Mesothelial cell of epicardium (in vitro differentiated cells): ENCODE measurements around the gene MAP3K9. TPM values are rescaled to one million over a fixed set of nuclear protein-coding genes. Genes with fewer than 3 reads are reported as not detected.

Source experiments
- DNase-seq, 2 experiments: peaks; one replicate each; pipeline ENCODE4 v3.0.0; 2021; ENCODE audit warnings: low spot score in 2 of 2; ENCODE audit not compliant: unreplicated experiment in 2 of 2
- H3K27ac Mint-ChIP-seq: 2 replicates; pipeline ENCODE4 v1.8.0; 2021; ENCODE audit warnings: mixed read lengths
- H3K27me3 Mint-ChIP-seq: 2 replicates; pipeline ENCODE4 v1.8.0; 2021; ENCODE audit warnings: low read depth, mixed read lengths
- H3K36me3 Mint-ChIP-seq: 2 replicates; pipeline ENCODE4 v1.8.0; 2021; ENCODE audit warnings: mixed read lengths
- H3K4me1 Mint-ChIP-seq: 2 replicates; pipeline ENCODE4 v1.8.0; 2021; ENCODE audit warnings: mixed read lengths
- H3K4me3 Mint-ChIP-seq: 2 replicates; pipeline ENCODE4 v1.8.0; 2021; ENCODE audit warnings: mild to moderate bottlenecking, moderate library complexity, mixed read lengths
- H3K9me3 Mint-ChIP-seq: 2 replicates; pipeline ENCODE4 v1.8.0; 2021; ENCODE audit warnings: mixed read lengths
- CTCF ChIP-seq: fragments of 200-600 bp; sonication (generic); IDR thresholded peaks from one replicate; pipeline ENCODE4 v1.5.0; 2021; ENCODE audit warnings: antibody characterized with exemption; ENCODE audit not compliant: unreplicated experiment
- total RNA-seq: library from RNA; stranded (reverse); gene quantifications from 3 replicates; pipeline ENCODE4 v1.2.1, GENCODE V29; 2021

MAP3K9 gene
- total RNA-seq, 1 donor from 2014 or later = 9.5 TPM

- H3K27ac Mint-ChIP-seq = no peak overlapping the region
- no peaks in the 10 kb centered on the region for H3K4me1 Mint-ChIP-seq
- no peak overlapping the region for H3K4me3 Mint-ChIP-seq
- no peak for DNase-seq
- H3K36me3 Mint-ChIP-seq = no peaks in the 10 kb centered on the region
- peaks cover 7% of the 10 kb centered on the region for H3K27me3 Mint-ChIP-seq
- H3K9me3 Mint-ChIP-seq = no peaks in the 10 kb centered on the region
- TF ChIP-seq CTCF = no peak
Observed at GRCh38 chr14:70847406-70848090, 38.2 kb upstream of the MAP3K9 start.

- Mint-ChIP-seq H3K4me1 (no peaks in the 10 kb centered on the region), H3K27me3 (peaks cover 12% of the 10 kb centered on the region)
- no peak for TF ChIP-seq CTCF
Observed at GRCh38 chr14:70845601-70846000, 36.3 kb upstream of the MAP3K9 start.

GRCh38 chr14:70842851-70843462 lies 33.6 kb upstream of the MAP3K9 start:
- no peaks in the 10 kb centered on the region for H3K9me3 Mint-ChIP-seq
- no peaks in the 10 kb centered on the region for H3K36me3 Mint-ChIP-seq
- no peak for TF ChIP-seq CTCF
- no peaks in the 10 kb centered on the region for H3K4me1 Mint-ChIP-seq
- no peak overlapping the region for H3K27ac Mint-ChIP-seq
- no peak overlapping the region for H3K4me3 Mint-ChIP-seq
- no peak for DNase-seq
- H3K27me3 Mint-ChIP-seq = peaks cover 12% of the 10 kb centered on the region

More at GRCh38 chr14:70845601-70846000, 36.3 kb upstream of the MAP3K9 start:
- Mint-ChIP-seq H3K36me3 (no peaks in the 10 kb centered on the region), H3K4me3 (no peak overlapping the region), H3K9me3 (no peaks in the 10 kb centered on the region), H3K27ac (no peak overlapping the region)
- DNase-seq = no peak

- no peak for TF ChIP-seq CTCF
- no peak overlapping the region for H3K4me3 Mint-ChIP-seq
- peaks cover under 1% of the 10 kb centered on the region for H3K4me1 Mint-ChIP-seq
- H3K27me3 Mint-ChIP-seq = peaks cover 5% of the 10 kb centered on the region
- H3K27ac Mint-ChIP-seq = no peak overlapping the region
- DNase-seq = no peak
- no peaks in the 10 kb centered on the region for H3K36me3 Mint-ChIP-seq
- H3K9me3 Mint-ChIP-seq = peaks cover 21% of the 10 kb centered on the region
Observed at GRCh38 chr14:70838076-70838475, 28.8 kb upstream of the MAP3K9 start.

GRCh38 chr14:70836946-70837345 lies 27.6 kb upstream of the MAP3K9 start:
- Mint-ChIP-seq H3K9me3 (peaks cover 21% of the 10 kb centered on the region), H3K4me1 (peaks cover 7% of the 10 kb centered on the region), H3K36me3 (no peaks in the 10 kb centered on the region), H3K4me3 (no peak overlapping the region), H3K27me3 (peaks cover 5% of the 10 kb centered on the region), H3K27ac (no peak overlapping the region)
- no peak for TF ChIP-seq CTCF
- DNase-seq = no peak
